Nasal cavity respiratory epithelium epithelial cell of viscerocranial mucosa (primary cell): ENCODE data around the gene ADAD1. TPM values are rescaled to one million over a fixed set of nuclear protein-coding genes. Genes with fewer than 3 reads are reported as not detected.

Experiments
- total RNA-seq: library from RNA; depleted of rRNA; stranded (reverse); fragments of >200 nt; gene quantifications from 2 replicates; pipeline ENCODE4 v1.2.3, GENCODE V29; 2014

Gene ADAD1
- total RNA-seq, result not detected in 2 replicates

GRCh38 chr4:122378711-122379110 is at the start of gene ADAD1:
Gene ADAD1, plus strand, starts transcription at chr4:122379011. Its CDS starts 1,059 bp downstream, at chr4:122380070.

GRCh38 chr4:122456231-122457116 is 77.7 kb downstream of the ADAD1 start, which contains the start of gene IL2:
Gene IL2, minus strand, starts transcription at chr4:122456725. Its CDS starts 285 bp downstream, at chr4:122456440.

Other genes with a start within 250 kb of the ADAD1 start
- gene BLTP1, start 226.7 kb upstream of the ADAD1 start, total RNA-seq, result 71.8 and 105 TPM in 2 replicates
- gene IL2, start 77.7 kb downstream of the ADAD1 start, total RNA-seq, result not detected in 2 replicates
- not detected in 2 replicates for gene IL21, start 242.1 kb downstream of the ADAD1 start, total RNA-seq